Measurements from ENCODE around the gene B3GALNT2. TPM values are rescaled to one million over a fixed set of nuclear protein-coding genes. Genes with fewer than 3 reads are reported as not detected.

The B3GALNT2 gene
- total and polyA plus RNA-seq, 2 of the 4 experiments (the other 2 are of a cell fraction): 11.0 to 32.8 TPM

DNA sequence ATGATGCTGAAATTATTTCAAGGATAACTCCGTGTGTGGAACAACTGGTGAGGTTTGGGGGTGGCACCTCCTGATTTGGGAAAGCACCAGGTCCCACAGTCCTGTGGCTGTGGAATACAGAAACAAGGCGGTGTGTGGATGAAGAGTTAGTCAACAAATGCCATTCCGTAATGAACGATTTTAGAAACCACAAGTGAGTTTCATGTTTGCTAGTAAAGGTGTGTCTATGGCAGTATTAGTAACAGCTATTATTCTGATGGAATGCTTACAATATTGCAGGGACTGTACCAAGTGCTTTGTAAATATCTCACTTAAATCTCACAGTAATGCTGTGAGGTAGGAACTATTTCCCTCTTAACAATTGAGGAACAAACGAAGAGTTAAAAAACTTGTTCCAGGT is 53.8 kb downstream of the B3GALNT2 start:
- H3K27ac ChIP-seq (ENCODE audit: insufficient read depth, low read length): no peak overlapping the region
- H2AFZ ChIP-seq (replicated peaks; ENCODE audit: low read length, poor library complexity): no peak overlapping the region
- H3K27me3 ChIP-seq (ENCODE audit: control insufficient read depth, insufficient read depth, low read length): no peaks in the 10 kb centered on the region
- H4K91ac ChIP-seq (ENCODE audit: insufficient read depth, low read depth, low read length): no peak overlapping the region
- intact Hi-C loops (cut with micrococcal nuclease): no loop called here
- no peak for TF ChIP-seq RAD21 (IDR thresholded peaks at IDR 0.05; ENCODE audit: low read length)
- no peak for TF ChIP-seq RCOR1 (IDR thresholded peaks at IDR 0.05; ENCODE audit: insufficient replicate concordance, low read length)
- TF ChIP-seq, protein P1, sequence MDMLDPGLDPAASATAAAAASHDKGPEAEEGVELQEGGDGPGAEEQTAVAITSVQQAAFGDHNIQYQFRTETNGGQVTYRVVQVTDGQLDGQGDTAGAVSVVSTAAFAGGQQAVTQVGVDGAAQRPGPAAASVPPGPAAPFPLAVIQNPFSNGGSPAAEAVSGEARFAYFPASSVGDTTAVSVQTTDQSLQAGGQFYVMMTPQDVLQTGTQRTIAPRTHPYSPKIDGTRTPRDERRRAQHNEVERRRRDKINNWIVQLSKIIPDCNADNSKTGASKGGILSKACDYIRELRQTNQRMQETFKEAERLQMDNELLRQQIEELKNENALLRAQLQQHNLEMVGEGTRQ (IDR thresholded peaks at IDR 0.05; ENCODE audit: low read depth, low read length): no peak
- TF ChIP-seq BHLHE40 (IDR thresholded peaks at IDR 0.05; ENCODE audit: low read depth, low read length): no peak
- TF ChIP-seq SMC3 (IDR thresholded peaks at IDR 0.05; ENCODE audit: low read depth, low read length): no peak
- TF ChIP-seq MXI1 (IDR thresholded peaks at IDR 0.05; ENCODE audit: borderline replicate concordance, low read depth, low read length): no peak
- no peak for TF ChIP-seq FOS (IDR thresholded peaks at IDR 0.05; ENCODE audit: low read depth, low read length)
- no peak for TF ChIP-seq MAZ (IDR thresholded peaks at IDR 0.05; ENCODE audit: borderline replicate concordance, low read depth, low read length)
- no peak for TF ChIP-seq RFX5 (IDR thresholded peaks at IDR 0.05; ENCODE audit: low read depth, low read length)
- TF ChIP-seq MAFK (IDR thresholded peaks at IDR 0.05; ENCODE audit: low read depth, low read length): no peak
- no peak for TF ChIP-seq CHD1 (IDR thresholded peaks at IDR 0.05; ENCODE audit: low read depth, low read length)
- TF ChIP-seq CEBPB (IDR thresholded peaks at IDR 0.05; ENCODE audit: low read depth, low read length): no peak
- TF ChIP-seq CTCF (conservative IDR thresholded peaks at IDR 0.05; ENCODE audit: low read depth, low read length): no peak
- TF ChIP-seq, protein P2, sequence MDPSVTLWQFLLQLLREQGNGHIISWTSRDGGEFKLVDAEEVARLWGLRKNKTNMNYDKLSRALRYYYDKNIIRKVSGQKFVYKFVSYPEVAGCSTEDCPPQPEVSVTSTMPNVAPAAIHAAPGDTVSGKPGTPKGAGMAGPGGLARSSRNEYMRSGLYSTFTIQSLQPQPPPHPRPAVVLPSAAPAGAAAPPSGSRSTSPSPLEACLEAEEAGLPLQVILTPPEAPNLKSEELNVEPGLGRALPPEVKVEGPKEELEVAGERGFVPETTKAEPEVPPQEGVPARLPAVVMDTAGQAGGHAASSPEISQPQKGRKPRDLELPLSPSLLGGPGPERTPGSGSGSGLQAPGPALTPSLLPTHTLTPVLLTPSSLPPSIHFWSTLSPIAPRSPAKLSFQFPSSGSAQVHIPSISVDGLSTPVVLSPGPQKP (IDR thresholded peaks at IDR 0.05; ENCODE audit: borderline replicate concordance, low read depth, low read length): no peak
- no peak for TF ChIP-seq NFE2L2 (IDR thresholded peaks at IDR 0.05; ENCODE audit: low read depth, low read length)
- TF ChIP-seq POLR2A (IDR thresholded peaks at IDR 0.05; ENCODE audit: low read depth, low read length): no peak
- no peak overlapping the region for H3K23ac ChIP-seq (ENCODE audit: low read depth, low read length)
- no CpG with 5 or more reads among the region's 5 CpGs for WGBS, 2 experiments (ENCODE audit: extremely low coverage in 2 of 2, insufficient read length in 1 of 2)
- ATAC-seq (ENCODE audit: low read depth) (no peak), DNase-seq (no peak)
- H3K9me3 ChIP-seq (ENCODE audit: control insufficient read depth, insufficient read depth, low read length): no peaks in the 10 kb centered on the region
- H3K14ac ChIP-seq (replicated peaks; ENCODE audit: low read depth, low read length): no peak overlapping the region
- H3K9me1 ChIP-seq (ENCODE audit: insufficient read depth, low read length): no peaks in the 10 kb centered on the region
- H2AK5ac ChIP-seq (ENCODE audit: low read depth, low read length): no peak overlapping the region
- no peak overlapping the region for H3K4ac ChIP-seq (ENCODE audit: low read depth, low read length)
- no TSS peak for BruUV-seq (replicated peaks)
- no peak overlapping the region for H2AK9ac ChIP-seq (replicated peaks; ENCODE audit: low read depth, low read length, poor library complexity)
- no peak overlapping the region for H3K18ac ChIP-seq (ENCODE audit: low read depth, low read length)
- peaks cover 33% of the 10 kb centered on the region for H3K36me3 ChIP-seq (ENCODE audit: control insufficient read depth, insufficient read depth, low read length)
- no peak overlapping the region for H3K56ac ChIP-seq (ENCODE audit: extremely low read depth, insufficient read depth, low read length)
- CTCF ChIA-PET: no interaction called here
- dilution Hi-C loops (cut with HindIII; ENCODE audit: low sequenced_read_pairs, unreplicated experiment): no loop called here
- H3K4me1 ChIP-seq (ENCODE audit: control insufficient read depth, insufficient read depth, low read length): 0 out of 2 replicates have a peak, but pooled peaks cover 2% of the 10 kb centered on the region
- H3K79me1 ChIP-seq (ENCODE audit: low read depth in 1 of 2, low read length in 2 of 2): peaks cover 3 to 4% of the 10 kb centered on the region in 2 experiments; a peak in 1 of 4 replicates
- in situ Hi-C loops (cut with MboI; ENCODE audit: low sequenced_read_pairs): no loop called here
- H3K4me3 ChIP-seq (ENCODE audit: insufficient read depth, low read depth, low read length): no peak overlapping the region
- H2BK120ac ChIP-seq (ENCODE audit: low read depth, low read length): no peak overlapping the region
- H4K5ac ChIP-seq (ENCODE audit: low read depth, low read length): no peak overlapping the region
- H2BK15ac ChIP-seq (ENCODE audit: low read depth, low read length): no peak overlapping the region
- H4K8ac ChIP-seq (ENCODE audit: low read depth in 2 of 2, low read length in 2 of 2): no peak overlapping the region
- no peak overlapping the region for H3K4me2 ChIP-seq (ENCODE audit: low read depth, low read length)
- POLR2A ChIA-PET (ENCODE audit: unreplicated experiment): no interaction called here
- H3K9ac ChIP-seq (ENCODE audit: low read depth, low read length): no peak overlapping the region
- 0 out of 2 replicates have a peak, but pooled peaks cover 3% of the 10 kb centered on the region for H4K20me1 ChIP-seq (ENCODE audit: insufficient read depth, low read length)
- no peak overlapping the region for H2BK20ac ChIP-seq (ENCODE audit: low read depth, low read length)
- H2BK5ac ChIP-seq (ENCODE audit: low read depth, low read length, poor library complexity, severe bottlenecking): no peak overlapping the region

Data from IMR-90 (cell line).